PFSK-1 (cell line): Measurements from ENCODE around the gene PPP2R2B.

Source experiments
- FOXP2 ChIP-seq: optimal IDR thresholded peaks from 2 replicates; pipeline ENCODE3; 2011; ENCODE audit warnings: borderline replicate concordance, control low read depth, inconsistent platforms; ENCODE audit not compliant: insufficient read depth; ENCODE audit errors: extremely low read length, extremely low read depth
- POLR2AphosphoS5 ChIP-seq: IDR thresholded peaks from 2 replicates; pipeline ENCODE4 v1.6.1; 2012; ENCODE audit warnings: low read depth, mild to moderate bottlenecking, control low read depth, low read length, moderate library complexity
- SIN3A ChIP-seq: IDR thresholded peaks from 2 replicates; pipeline ENCODE4 v1.6.1; 2012; ENCODE audit warnings: mild to moderate bottlenecking, low read length, moderate library complexity, borderline replicate concordance; ENCODE audit not compliant: insufficient read depth
- TAF1 ChIP-seq: IDR thresholded peaks from 2 replicates; pipeline ENCODE4 v1.6.1; 2012; ENCODE audit warnings: low read length, control low read depth, borderline replicate concordance; ENCODE audit not compliant: insufficient read depth
- TF ChIP-seq, protein P1 (sequence below), 2 experiments: IDR thresholded peaks; 2 replicates each; pipeline versions ENCODE4 v1.6.1 to v1.8.0; 2011 to 2012; ENCODE audit warnings: low read depth in 2 of 2, low read length in 2 of 2, control low read depth in 1 of 2, inconsistent platforms in 1 of 2, mild to moderate bottlenecking in 1 of 2, moderate library complexity in 1 of 2; ENCODE audit not compliant: insufficient read depth in 1 of 2

PPP2R2B gene

DNA sequence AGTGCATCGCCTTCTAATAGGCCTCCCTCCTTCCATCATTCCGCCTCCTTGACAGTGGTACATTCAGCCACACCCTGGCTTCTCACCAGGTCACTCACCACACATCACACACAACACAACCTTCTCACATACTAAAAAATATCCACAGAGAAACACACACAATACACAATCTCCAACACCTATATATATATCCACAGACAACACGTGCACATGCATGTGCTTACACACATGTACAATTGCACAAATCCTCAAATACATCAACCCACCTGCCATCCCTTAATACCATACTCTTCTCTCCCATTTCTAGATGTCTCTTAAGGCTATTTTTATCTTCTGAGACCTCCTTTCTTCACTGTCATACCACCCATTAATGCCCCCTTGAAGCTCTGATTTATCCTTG lies 57.6 kb downstream of the PPP2R2B start:
- TF ChIP-seq, protein P1, sequence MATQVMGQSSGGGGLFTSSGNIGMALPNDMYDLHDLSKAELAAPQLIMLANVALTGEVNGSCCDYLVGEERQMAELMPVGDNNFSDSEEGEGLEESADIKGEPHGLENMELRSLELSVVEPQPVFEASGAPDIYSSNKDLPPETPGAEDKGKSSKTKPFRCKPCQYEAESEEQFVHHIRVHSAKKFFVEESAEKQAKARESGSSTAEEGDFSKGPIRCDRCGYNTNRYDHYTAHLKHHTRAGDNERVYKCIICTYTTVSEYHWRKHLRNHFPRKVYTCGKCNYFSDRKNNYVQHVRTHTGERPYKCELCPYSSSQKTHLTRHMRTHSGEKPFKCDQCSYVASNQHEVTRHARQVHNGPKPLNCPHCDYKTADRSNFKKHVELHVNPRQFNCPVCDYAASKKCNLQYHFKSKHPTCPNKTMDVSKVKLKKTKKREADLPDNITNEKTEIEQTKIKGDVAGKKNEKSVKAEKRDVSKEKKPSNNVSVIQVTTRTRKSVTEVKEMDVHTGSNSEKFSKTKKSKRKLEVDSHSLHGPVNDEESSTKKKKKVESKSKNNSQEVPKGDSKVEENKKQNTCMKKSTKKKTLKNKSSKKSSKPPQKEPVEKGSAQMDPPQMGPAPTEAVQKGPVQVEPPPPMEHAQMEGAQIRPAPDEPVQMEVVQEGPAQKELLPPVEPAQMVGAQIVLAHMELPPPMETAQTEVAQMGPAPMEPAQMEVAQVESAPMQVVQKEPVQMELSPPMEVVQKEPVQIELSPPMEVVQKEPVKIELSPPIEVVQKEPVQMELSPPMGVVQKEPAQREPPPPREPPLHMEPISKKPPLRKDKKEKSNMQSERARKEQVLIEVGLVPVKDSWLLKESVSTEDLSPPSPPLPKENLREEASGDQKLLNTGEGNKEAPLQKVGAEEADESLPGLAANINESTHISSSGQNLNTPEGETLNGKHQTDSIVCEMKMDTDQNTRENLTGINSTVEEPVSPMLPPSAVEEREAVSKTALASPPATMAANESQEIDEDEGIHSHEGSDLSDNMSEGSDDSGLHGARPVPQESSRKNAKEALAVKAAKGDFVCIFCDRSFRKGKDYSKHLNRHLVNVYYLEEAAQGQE (IDR thresholded peaks at IDR 0.05; ENCODE audit: insufficient read depth in 1 of 2, low read depth in 2 of 2, low read length in 2 of 2), result no peak
- TF ChIP-seq FOXP2, result no peak
- no peak for TF ChIP-seq TAF1
- no peak for TF ChIP-seq POLR2AphosphoS5
- TF ChIP-seq SIN3A, result no peak

DNA sequence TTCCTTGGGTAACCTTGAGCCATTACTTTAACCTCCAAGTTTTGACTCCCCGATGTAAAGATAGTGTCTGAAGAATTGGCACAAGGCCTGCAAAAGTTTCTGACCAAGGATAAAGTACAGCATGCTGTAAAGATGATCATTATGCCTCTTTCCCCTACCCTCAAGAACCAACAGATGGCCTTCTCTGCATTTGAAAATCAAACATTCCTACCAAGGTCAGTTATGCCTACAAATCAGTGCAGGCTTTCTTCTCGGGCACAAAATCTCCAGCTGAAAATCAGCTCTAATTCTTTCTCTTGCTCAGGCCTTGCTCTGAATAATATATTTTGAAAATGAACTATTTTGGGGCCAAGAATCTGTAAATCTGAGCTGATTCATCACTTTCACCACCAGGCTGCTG lies 59.7 kb downstream of the PPP2R2B start:
- no peak for TF ChIP-seq SIN3A
- TF ChIP-seq, protein P1 (IDR thresholded peaks at IDR 0.05; ENCODE audit: insufficient read depth in 1 of 2, low read depth in 2 of 2, low read length in 2 of 2), result no peak
- TF ChIP-seq FOXP2, result no peak
- no peak for TF ChIP-seq TAF1
- no peak for TF ChIP-seq POLR2AphosphoS5

DNA sequence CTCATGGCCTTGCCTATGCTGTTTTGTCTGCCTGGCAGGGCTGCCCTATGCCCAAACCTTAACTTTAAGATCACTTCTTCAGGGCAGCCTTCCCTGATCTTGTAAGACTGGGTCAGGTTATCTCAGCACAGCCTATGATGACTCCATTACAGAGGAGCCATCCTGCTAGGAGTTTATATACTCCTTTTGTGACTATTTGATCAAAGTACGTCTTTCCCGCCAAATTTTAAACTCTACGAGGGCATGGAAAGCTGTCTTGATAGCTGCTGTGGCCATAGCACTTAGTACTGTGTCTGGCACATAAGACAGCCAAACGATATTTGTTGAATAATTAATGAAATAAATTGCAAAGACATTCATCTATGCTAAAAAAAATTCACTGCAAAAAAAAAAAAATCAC lies 60.6 kb downstream of the PPP2R2B start:
- TF ChIP-seq TAF1 (no peak), POLR2AphosphoS5 (no peak), FOXP2 (no peak), SIN3A (no peak)
- TF ChIP-seq, protein P1 (IDR thresholded peaks at IDR 0.05; ENCODE audit: insufficient read depth in 1 of 2, low read depth in 2 of 2, low read length in 2 of 2), result no peak

DNA sequence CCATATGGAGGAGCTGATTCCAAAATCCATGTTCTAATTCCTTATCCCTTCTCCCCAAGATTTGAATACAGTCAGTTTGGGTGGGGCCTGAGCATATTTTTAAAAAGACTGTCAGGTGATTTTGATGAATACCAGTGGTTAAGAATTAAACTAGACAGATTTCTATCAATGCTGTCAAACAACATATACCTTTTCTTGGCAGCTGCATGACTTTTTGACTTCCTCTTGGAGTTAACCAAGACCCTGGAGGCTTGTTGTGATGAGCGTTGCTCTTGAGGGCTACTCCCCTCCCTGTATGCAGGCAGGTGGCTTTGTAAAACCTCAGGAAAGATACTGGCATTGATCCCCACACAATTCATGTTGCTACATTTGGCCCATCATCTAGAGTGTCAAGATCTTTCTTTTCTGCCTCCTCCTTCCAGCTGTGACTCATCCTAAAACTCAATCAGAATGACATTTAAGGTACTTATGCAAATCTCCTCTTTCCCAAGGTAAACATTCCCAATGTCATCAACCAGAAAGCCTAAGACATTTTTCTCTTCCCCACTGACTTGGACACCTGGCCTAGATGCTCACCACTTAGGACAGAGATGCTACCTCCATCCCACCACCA lies 61.7 kb downstream of the PPP2R2B start:
- TF ChIP-seq SIN3A (no peak), TAF1 (no peak)
- TF ChIP-seq, protein P1 (IDR thresholded peaks at IDR 0.05; ENCODE audit: insufficient read depth in 1 of 2, low read depth in 2 of 2, low read length in 2 of 2), result no peak

DNA sequence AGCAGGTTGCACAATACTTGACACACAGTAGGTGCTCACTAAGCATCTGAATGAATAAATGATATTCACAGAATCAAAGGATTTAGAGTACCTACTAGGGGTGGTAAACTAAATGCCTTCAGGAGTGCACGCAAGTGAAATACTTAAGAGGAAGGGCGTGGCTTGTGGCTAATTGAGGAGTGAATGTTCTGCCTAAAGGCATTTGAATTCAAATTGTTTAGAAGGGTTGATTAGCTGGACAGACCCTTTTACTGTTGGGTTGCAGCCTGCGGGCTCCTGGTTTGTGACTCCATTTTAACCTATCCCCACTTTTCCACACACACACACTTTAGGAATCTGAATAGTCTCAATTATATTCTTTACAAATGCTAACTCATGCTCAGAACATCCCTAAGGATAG lies 63.1 kb downstream of the PPP2R2B start:
- TF ChIP-seq SIN3A (no peak), POLR2AphosphoS5 (no peak), TAF1 (no peak), FOXP2 (no peak)
- TF ChIP-seq, protein P1 (IDR thresholded peaks at IDR 0.05; ENCODE audit: insufficient read depth in 1 of 2, low read depth in 2 of 2, low read length in 2 of 2), result no peak
